Activated naive CD8-positive, alpha-beta T cell treated with anti-CD3 and anti-CD28 coated beads, Interleukin-2, amount 50 U/mL, for 24 hours (primary cell): Measurements from ENCODE around the gene SPATA13.
"Not testable (repeated sequence)": the region's sequence is repeated elsewhere in the genome, so short reads cannot be mapped to it uniquely, and the experiment has no call there.

Experiments used
- ATAC-seq: fragments of 150-1000 bp; cut with Tn5 transposase; one replicate; pipeline ENCODE4 v1.10.0; 2021
- DNase-seq: peaks from one replicate; pipeline ENCODE4 v3.0.0; 2021
- H3K27ac Mint-ChIP-seq: one replicate; pipeline ENCODE4 v1.8.0; 2021; ENCODE audit warnings: mild to moderate bottlenecking, mixed read lengths
- H3K27me3 Mint-ChIP-seq: one replicate; pipeline ENCODE4 v1.8.0; 2021; ENCODE audit warnings: mixed read lengths
- H3K36me3 Mint-ChIP-seq: one replicate; pipeline ENCODE4 v1.8.0; 2021; ENCODE audit warnings: low read depth, mixed read lengths
- H3K4me1 Mint-ChIP-seq: one replicate; pipeline ENCODE4 v1.8.0; 2021; ENCODE audit warnings: mixed read lengths
- H3K4me3 Mint-ChIP-seq: one replicate; pipeline ENCODE4 v1.8.0; 2021; ENCODE audit warnings: mild to moderate bottlenecking, moderate library complexity, mixed read lengths
- H3K9me3 Mint-ChIP-seq: one replicate; pipeline ENCODE4 v1.8.0; 2021; ENCODE audit warnings: mixed read lengths

Gene SPATA13

DNA sequence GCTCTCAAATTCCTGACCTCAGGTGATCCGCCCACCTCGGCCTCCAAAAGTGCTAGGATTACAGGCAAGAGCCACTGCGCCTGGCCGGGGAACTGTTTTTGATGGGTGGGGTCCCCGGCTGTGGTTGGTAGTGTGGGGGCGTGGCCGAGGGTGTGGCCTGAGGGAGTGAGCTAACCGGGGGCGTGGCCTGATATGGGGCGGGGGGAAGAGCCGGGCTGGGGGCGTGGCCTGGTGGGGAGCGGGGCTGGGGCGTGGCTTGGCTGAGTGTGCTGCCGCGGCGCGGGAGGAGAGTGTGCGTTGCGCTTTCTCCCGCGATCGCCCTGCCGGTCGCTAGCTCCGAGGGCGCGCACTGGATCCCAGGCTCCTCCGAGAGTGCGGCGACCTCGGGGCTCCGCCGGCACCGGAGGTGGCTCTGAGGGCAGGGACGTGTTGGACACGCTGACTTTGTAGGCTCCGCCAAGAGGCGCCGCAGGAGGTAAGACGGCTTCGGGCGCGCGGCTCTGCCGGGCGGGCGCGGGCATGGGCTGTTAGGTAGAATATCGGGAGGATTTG is at the start of gene SPATA13:
TSS of gene SPATA13 (plus strand) at position 263 of the 552 bp plus-strand sequence. CDS start 62,210 bp downstream, outside the sequence.
- Mint-ChIP-seq H3K36me3 (peaks cover 4% of the 10 kb centered on the region), H3K9me3 (no peaks in the 10 kb centered on the region), H3K4me3 (peak within 1 kb of the TSS; percentile 86), H3K27me3 (no peaks in the 10 kb centered on the region), H3K4me1 (peaks cover 19% of the 10 kb centered on the region), H3K27ac (peak within 1 kb of the TSS; percentile 11)
- DNase-seq (peak; percentile 97), ATAC-seq (peak; percentile 85)

GRCh38 chr13:24112791-24113190 is 47.7 kb upstream of the SPATA13 start:
- ATAC-seq (no peak), DNase-seq (no peak)
- Mint-ChIP-seq H3K4me3 (no peak overlapping the region), H3K4me1 (no peaks in the 10 kb centered on the region), H3K36me3 (no peaks in the 10 kb centered on the region), H3K27me3 (peaks cover 5% of the 10 kb centered on the region), H3K27ac (no peak overlapping the region), H3K9me3 (no peaks in the 10 kb centered on the region)

DNA sequence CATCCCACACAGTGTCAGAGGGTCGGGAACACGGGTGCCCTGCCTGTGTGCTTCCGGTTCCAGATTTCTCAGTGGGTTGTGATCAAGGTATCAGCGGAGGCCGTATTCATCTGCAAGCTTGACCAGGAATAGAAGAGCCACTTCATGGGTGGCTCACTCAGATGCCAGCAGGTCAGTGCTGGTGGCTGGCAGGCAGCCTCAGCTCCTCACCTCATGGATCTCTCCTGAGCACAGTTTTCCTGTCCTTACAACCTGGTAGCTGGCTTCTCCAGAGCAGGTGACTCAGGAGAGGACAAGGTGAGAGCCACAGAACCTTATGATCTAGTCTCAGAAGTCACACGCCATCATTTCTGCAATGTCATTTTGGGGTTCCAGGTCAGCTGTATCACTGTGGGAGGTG is 44.8 kb upstream of the SPATA13 start:
- peaks cover 9% of the 10 kb centered on the region for H3K27me3 Mint-ChIP-seq
- H3K9me3 Mint-ChIP-seq = no peaks in the 10 kb centered on the region
- no peak for DNase-seq
- no peak overlapping the region for H3K27ac Mint-ChIP-seq
- no peak overlapping the region for H3K4me3 Mint-ChIP-seq
- H3K36me3 Mint-ChIP-seq = no peaks in the 10 kb centered on the region
- ATAC-seq = no peak
- H3K4me1 Mint-ChIP-seq = peaks cover 2% of the 10 kb centered on the region

DNA sequence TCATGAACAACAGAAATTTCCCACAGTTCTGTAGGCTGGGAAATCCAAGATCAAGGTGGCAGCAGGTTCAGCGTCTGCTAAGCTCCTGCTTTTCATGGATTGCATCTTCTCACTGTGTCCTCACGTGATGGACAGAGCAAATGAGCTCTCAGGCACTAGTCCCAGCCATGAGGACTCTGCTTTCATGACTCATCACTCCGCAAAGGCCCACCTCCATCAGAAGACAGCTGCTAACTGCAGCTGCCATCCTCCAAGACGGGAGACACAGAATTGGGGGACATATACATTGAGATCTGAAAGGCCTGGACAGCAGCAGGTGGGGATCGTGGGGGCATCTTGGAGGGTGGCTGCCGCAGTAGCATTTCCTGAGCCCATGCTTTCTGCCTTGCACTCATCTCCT is 44.4 kb upstream of the SPATA13 start:
- Mint-ChIP-seq H3K4me3 (no peak overlapping the region), H3K27me3 (peaks cover 12% of the 10 kb centered on the region), H3K36me3 (no peaks in the 10 kb centered on the region), H3K4me1 (peaks cover 2% of the 10 kb centered on the region), H3K27ac (no peak overlapping the region), H3K9me3 (no peaks in the 10 kb centered on the region)
- no peak for ATAC-seq
- no peak for DNase-seq

DNA sequence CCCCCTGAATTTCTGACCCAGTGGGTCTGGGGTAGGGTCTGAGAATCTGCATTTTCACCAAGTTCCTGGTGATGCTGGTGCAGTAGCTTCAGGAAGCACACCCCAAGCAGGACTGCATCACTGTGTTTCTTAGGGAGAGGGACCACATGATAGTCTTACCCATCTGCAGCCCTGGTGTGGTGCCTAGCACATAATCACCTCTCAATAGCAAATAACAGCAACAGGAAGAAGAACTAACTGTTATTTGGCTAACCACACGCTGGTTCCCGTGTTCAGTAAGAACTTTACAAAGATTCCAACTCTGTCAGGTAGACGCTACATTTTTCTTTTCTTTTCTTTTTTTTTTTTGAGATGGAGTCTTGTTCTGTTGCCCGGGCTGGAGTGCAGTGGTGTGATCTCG is 41.9 kb upstream of the SPATA13 start:
- Mint-ChIP-seq H3K27ac (no peak overlapping the region), H3K4me1 (peaks cover 16% of the 10 kb centered on the region), H3K36me3 (no peaks in the 10 kb centered on the region), H3K27me3 (peaks cover 17% of the 10 kb centered on the region), H3K4me3 (no peak overlapping the region), H3K9me3 (no peaks in the 10 kb centered on the region)
- DNase-seq (no peak), ATAC-seq (no peak)

GRCh38 chr13:24119626-24120508 is 40.7 kb upstream of the SPATA13 start:
- DNase-seq = no peak

GRCh38 chr13:24122045-24122444 is 38.5 kb upstream of the SPATA13 start:
- DNase-seq, H3K36me3 Mint-ChIP-seq, H3K27ac Mint-ChIP-seq, H3K9me3 Mint-ChIP-seq, ATAC-seq, H3K4me3 Mint-ChIP-seq: not testable (repeated sequence)
- Mint-ChIP-seq H3K27me3 (peaks cover 22% of the 10 kb centered on the region), H3K4me1 (peaks cover 24% of the 10 kb centered on the region)

More at GRCh38 chr13:24119626-24120508, 40.7 kb upstream of the SPATA13 start:
- H3K27me3 Mint-ChIP-seq = peaks cover 15% of the 10 kb centered on the region
- H3K4me1 Mint-ChIP-seq = peaks cover 18% of the 10 kb centered on the region
- H3K4me3 Mint-ChIP-seq = no peak overlapping the region
- H3K36me3 Mint-ChIP-seq = no peaks in the 10 kb centered on the region
- ATAC-seq = no peak
- no peak overlapping the region for H3K27ac Mint-ChIP-seq
- H3K9me3 Mint-ChIP-seq = no peaks in the 10 kb centered on the region

DNA sequence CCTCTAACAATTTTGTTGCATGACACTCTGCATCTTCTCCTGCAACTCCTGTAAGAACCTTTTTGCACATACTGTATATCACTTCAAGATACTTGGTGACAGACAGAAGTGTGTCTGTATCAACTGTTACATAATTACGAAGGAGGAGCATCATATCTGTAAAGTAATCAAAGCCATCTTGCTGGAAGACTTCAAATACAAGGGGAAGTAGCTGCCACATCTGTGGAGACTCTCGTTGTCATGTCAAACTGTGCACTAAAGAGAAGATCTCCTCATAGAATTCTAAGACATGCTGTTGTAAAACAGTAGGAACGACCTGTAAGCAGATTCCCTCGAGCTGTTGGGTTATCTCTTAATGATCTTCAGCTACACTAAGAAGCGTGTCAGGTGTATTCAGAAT is 38.0 kb upstream of the SPATA13 start:
- ATAC-seq (no peak), DNase-seq (no peak)
- Mint-ChIP-seq H3K4me1 (peaks cover 30% of the 10 kb centered on the region), H3K9me3 (no peaks in the 10 kb centered on the region), H3K27ac (no peak overlapping the region), H3K4me3 (no peak overlapping the region), H3K27me3 (peaks cover 24% of the 10 kb centered on the region), H3K36me3 (no peaks in the 10 kb centered on the region)

DNA sequence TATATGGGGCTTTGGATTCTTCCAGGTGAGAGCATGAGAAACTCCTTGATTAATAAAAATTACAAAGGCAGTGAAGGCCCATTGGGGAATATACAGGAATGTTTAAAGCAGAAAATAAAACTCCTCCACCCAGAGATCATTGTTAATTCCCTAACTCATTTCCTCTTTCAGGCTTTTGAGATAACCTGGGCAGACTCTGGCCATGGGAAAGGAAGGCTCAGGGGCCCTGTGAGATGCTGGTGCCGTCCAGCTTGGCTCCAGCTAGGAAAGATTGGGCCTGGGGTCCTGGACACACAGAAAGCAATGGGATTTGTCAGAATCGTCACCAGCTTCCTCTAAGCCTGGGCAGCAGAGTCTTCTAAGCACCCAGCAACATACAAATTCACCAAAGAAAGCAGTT is 36.8 kb upstream of the SPATA13 start:
- Mint-ChIP-seq H3K36me3 (no peaks in the 10 kb centered on the region), H3K27me3 (peaks cover 25% of the 10 kb centered on the region), H3K4me1 (peaks cover 30% of the 10 kb centered on the region), H3K9me3 (no peaks in the 10 kb centered on the region), H3K4me3 (no peak overlapping the region), H3K27ac (no peak overlapping the region)
- DNase-seq (no peak), ATAC-seq (no peak)

GRCh38 chr13:24124789-24125476 is 35.6 kb upstream of the SPATA13 start:
- Mint-ChIP-seq H3K4me1 (peaks cover 30% of the 10 kb centered on the region), H3K27ac (no peak overlapping the region), H3K4me3 (no peak overlapping the region), H3K9me3 (no peaks in the 10 kb centered on the region), H3K27me3 (peaks cover 25% of the 10 kb centered on the region), H3K36me3 (no peaks in the 10 kb centered on the region)
- no peak for ATAC-seq
- DNase-seq = no peak

- Mint-ChIP-seq H3K9me3 (peaks cover 8% of the 10 kb centered on the region), H3K4me3 (no peak overlapping the region), H3K36me3 (no peaks in the 10 kb centered on the region), H3K27ac (no peak overlapping the region), H3K27me3 (peaks cover 14% of the 10 kb centered on the region), H3K4me1 (peaks cover 23% of the 10 kb centered on the region)
- peak; percentile 14 for DNase-seq
- peak; percentile 86 for ATAC-seq
These were observed 33.3 kb upstream of the SPATA13 start for GRCh38 chr13:24127116-24127631.

GRCh38 chr13:24128112-24128511 is 32.4 kb upstream of the SPATA13 start:
- DNase-seq (no peak), ATAC-seq (no peak)
- H3K4me3 Mint-ChIP-seq = no peak overlapping the region
- peaks cover 8% of the 10 kb centered on the region for H3K9me3 Mint-ChIP-seq
- peaks cover 10% of the 10 kb centered on the region for H3K27me3 Mint-ChIP-seq
- H3K27ac Mint-ChIP-seq = no peak overlapping the region
- H3K4me1 Mint-ChIP-seq = peaks cover 17% of the 10 kb centered on the region
- no peaks in the 10 kb centered on the region for H3K36me3 Mint-ChIP-seq

DNA sequence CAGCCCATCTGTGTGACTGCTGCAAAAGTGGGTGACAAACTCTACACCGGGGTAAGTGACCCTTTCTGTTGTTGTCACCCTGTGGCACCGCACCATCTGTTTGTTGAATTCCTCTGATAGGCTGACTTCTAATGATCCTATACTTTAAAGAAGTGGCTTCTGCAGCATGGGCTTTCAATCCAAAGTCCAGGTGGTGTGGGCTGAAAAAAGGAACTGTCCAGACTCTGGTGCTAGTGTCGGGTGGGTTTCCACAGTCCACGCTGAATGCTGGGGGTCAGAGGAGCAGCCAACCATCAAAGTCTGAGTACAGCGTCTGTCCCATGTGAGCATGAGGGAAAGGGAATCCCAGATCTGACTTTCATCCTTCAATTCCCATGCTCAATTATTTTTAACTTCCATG is 31.6 kb upstream of the SPATA13 start:
- no peak for ATAC-seq
- DNase-seq = no peak

DNA sequence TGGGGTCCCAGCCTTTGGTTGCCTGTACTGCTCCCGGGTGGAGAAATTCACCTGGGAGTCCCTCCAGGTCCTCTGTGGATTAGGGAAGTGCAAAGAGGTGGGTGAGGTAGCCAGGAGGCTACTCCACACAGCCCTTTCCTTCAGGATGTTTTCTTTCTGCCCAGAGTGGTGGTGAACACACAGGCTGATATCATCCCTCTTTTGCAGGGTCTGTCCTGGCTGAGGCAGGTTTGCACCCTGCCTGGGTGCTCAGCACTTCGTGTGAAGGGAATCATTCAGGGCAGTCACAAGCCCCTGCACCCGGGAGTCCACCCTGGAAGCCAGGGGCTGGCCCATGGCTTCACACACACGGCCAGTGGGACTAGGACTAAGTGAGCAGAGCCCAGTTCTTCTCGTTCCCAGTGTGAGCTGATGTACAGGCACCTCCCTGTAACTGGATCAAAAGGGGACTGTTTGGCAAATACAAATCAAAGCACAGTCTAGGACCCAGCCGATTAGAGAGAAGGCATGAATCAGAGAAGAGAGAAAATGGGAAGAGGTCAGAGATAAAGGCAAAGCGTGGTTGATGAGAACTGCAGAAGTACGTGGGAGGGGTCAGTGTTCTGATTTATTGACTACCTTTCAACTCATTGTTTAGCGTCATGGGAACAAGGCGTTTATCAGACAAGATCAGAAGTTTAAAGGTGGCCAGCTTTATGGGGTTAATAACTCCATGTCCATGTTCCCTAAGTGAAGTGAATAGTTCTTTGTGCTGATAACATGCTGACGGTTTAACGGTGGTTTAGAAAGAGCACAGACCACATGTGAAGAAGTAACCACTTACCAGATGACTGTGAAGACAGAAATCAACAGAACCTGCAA is 30.4 kb upstream of the SPATA13 start:
- Mint-ChIP-seq H3K27ac (no peak overlapping the region), H3K36me3 (no peaks in the 10 kb centered on the region), H3K9me3 (peaks cover 8% of the 10 kb centered on the region), H3K27me3 (peaks cover 12% of the 10 kb centered on the region), H3K4me1 (peaks cover 11% of the 10 kb centered on the region), H3K4me3 (no peak overlapping the region)
- no peak for ATAC-seq
- DNase-seq = no peak

More for the DNA sequence above, 31.6 kb upstream of the SPATA13 start:
- peaks cover 8% of the 10 kb centered on the region for H3K9me3 Mint-ChIP-seq
- no peaks in the 10 kb centered on the region for H3K36me3 Mint-ChIP-seq
- H3K4me1 Mint-ChIP-seq = peaks cover 17% of the 10 kb centered on the region
- no peak overlapping the region for H3K4me3 Mint-ChIP-seq
- H3K27me3 Mint-ChIP-seq = peaks cover 13% of the 10 kb centered on the region
- H3K27ac Mint-ChIP-seq = no peak overlapping the region
